Mucosa of stomach (tissue), 1 donor: Measurements from ENCODE around the gene SNRPA.

Source experiments
- H3K27me3 ChIP-seq: one replicate; pipeline ENCODE4 v1.7.0; 2013; ENCODE audit warnings: mild to moderate bottlenecking, low read length; ENCODE audit not compliant: control insufficient read depth, insufficient read depth
- H3K36me3 ChIP-seq: one replicate; pipeline ENCODE4 v1.7.0; 2013; ENCODE audit warnings: low read length; ENCODE audit not compliant: control insufficient read depth, insufficient read depth
- H3K4me1 ChIP-seq: one replicate; pipeline ENCODE4 v1.7.0; 2013; ENCODE audit warnings: mild to moderate bottlenecking, low read length; ENCODE audit not compliant: control insufficient read depth, insufficient read depth
- H3K4me3 ChIP-seq: one replicate; pipeline ENCODE4 v1.7.0; 2013; ENCODE audit warnings: low read length
- H3K9ac ChIP-seq: one replicate; pipeline ENCODE4 v1.7.0; 2013; ENCODE audit warnings: mild to moderate bottlenecking, low read length, moderate library complexity
- H3K9me3 ChIP-seq: one replicate; pipeline ENCODE4 v1.7.0; 2013; ENCODE audit warnings: mild to moderate bottlenecking, low read length, moderate library complexity; ENCODE audit not compliant: control insufficient read depth
- donor health status: Pancreatic carcinoma.

The SNRPA gene

DNA sequence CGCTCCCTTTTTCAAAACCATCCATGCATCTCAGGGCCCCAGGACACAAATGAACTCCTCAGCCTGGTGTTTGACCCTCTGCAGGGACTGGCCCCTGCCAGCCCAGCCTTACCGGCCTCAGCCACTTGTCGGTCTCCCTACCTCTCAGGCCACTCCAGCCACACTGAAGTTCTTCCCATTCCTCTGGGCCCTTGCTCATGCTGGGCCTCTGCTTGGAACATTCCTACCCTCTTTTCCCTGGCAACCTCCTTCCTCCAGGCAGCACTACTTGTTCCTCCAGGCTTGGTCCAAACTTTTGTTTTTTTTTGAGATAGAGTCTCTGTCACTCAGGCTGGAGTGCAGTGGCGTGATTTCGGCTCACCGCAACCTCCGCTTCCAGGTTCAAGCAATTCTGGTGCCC, 40.3 kb downstream of the SNRPA start:
- Histone ChIP-seq H3K36me3 (no peaks in the 10 kb centered on the region), H3K27me3 (no peaks in the 10 kb centered on the region), H3K9me3 (no peaks in the 10 kb centered on the region)

DNA sequence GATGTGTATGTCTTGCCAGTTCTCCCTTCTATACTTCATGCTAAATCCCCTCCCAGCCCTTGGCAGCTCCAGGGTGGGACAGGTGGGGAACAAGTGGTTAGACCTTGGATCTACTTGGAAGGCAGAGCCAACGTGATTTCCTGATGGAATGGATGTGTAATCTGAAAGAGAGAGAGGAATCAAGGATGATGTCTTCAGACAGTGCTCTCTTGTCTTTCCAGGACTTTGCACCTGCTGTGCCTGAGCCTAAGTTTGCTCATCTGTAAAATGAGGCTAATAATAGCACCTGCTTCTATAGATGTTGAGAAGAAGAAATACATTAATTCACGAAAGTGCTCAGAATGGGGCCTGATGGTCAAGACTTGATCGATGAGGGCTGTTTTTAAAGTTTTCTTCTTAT, 41.0 kb downstream of the SNRPA start:
- Histone ChIP-seq H3K4me3 (no peak overlapping the region), H3K36me3 (no peaks in the 10 kb centered on the region)

More for the DNA sequence above, 40.3 kb downstream of the SNRPA start:
- H3K4me3 ChIP-seq: no peak overlapping the region
- H3K9ac ChIP-seq: peak overlapping the region; percentile 39
- peaks cover 19% of the 10 kb centered on the region for H3K4me1 ChIP-seq

DNA sequence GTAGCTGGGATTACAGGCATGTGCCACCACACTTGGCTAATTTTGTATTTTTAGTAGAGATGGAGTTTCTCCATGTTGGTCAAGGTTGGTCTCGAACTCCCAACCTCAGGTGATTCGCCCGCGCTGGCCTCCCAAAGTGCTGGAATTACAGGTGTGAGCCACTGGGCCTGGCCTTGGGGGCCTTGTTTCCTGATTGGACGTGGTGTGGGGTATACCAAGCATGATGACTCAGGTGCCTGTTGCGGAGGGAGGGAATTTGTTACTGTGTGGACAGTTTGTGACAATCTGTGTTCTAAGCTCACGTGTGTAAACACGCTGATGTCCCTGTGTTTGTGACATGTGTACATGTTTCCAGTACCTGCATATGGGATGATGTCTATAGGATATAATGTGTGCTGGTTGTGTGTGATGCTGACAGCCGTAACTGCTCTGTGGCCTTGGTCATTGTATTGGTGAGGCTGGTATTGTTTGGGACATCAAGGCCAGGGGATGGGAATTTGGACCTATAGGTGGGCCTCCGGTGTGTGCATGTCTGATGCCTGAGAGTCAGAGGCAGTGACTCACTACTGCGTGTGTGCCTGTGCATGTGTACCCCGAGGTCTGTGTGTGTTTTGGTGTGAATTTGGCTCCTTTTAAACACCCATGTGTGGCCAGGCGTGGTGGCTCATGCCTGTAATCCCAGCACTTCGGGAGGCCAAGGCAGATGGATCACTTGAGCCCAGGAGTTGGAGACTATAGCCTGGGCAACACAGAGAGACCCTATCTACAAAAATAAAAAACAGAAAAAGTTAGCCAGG, 46.4 kb downstream of the SNRPA start:
- Histone ChIP-seq H3K36me3 (no peaks in the 10 kb centered on the region), H3K9ac (peak overlapping the region; percentile 49), H3K27me3 (no peaks in the 10 kb centered on the region), H3K9me3 (no peaks in the 10 kb centered on the region), H3K4me1 (peaks cover 38% of the 10 kb centered on the region), H3K4me3 (no peak overlapping the region)

More for the DNA sequence above, 41.0 kb downstream of the SNRPA start:
- no peaks in the 10 kb centered on the region for H3K27me3 ChIP-seq
- H3K9ac ChIP-seq: peak overlapping the region; percentile 39
- H3K4me1 ChIP-seq: peaks cover 19% of the 10 kb centered on the region
- H3K9me3 ChIP-seq: no peaks in the 10 kb centered on the region

DNA sequence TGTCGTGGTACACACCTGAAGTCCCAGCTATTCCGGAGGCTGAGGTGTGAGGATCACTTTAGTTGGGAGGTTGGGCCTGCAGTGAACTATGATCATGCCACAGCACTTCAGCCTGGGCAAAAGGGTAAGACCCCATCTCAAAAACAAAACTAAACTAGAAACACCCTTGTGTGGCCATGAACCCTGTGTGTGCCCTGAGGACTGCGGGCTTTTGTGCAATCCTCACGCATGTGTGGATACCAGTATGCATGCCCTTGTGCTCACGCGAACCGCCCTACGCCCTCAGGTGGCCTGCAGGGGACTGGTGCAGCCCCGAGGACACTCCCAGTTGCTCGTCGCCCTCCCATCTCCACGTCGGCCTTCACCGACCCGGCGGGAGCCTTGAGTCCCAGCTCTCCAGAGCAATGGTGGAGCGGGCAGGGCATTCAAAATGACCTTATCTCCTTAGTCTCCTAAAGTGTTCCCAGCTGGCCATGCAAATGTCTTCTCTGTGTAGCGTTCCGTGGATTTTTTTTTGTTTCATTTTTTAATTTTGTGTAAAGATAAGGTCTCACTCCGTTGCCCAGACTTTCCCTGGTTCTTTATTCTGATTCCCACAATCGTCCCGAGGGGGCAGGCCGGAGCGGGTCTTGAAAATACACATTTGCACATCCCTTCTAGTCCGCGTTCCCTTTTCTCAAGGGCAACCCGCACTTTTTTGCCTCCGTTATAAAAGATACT, 47.1 kb downstream of the SNRPA start:
- Histone ChIP-seq H3K36me3 (no peaks in the 10 kb centered on the region), H3K9ac (peak overlapping the region; percentile 49), H3K4me1 (peaks cover 40% of the 10 kb centered on the region), H3K9me3 (no peaks in the 10 kb centered on the region), H3K4me3 (peak overlapping the region; percentile 11), H3K27me3 (no peaks in the 10 kb centered on the region)

DNA sequence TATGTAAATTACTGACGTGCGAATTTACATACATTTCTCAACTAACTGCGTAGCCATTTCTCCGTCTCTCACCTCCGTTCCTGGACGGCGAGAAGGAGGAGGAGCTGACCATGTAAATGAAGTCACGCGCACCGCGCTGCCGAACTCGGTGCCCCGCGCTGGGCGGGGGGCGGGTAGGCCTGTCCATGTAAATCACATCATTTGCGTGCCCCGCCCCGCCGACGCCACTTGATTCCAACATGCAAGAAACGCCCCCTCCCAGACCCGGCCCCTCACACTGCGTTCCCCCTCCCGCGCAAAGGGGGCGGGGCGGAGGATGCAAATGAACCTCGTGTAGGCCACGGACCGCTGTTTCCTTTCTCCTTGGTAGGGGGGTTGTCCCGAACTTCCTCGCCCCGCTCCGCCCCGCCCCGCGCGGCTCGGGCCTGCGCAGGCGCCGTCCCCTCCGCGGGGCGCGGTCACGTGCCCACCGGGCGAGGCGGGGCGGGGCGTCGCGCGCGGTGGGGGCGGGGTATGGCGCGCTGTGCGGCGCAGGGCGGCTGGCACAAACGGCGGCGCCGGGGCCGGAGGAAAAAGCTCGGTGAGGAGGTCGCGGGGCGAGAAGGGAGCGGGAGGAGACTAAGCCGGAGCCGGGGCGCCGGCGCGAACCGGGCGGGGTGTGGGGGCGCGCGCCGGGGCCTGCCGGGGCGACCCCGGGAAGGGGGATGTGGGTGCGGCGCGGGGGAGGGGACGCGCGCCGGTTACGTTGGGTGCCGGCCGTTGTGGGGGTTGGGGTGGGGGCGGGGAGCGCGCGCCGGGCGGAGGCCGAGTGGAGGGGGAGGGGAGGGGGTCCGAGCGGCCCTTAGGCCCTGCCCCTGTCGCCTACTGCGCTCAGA, 47.9 kb downstream of the SNRPA start, which contains the start of gene EGLN2:
Gene EGLN2, plus strand, starts transcription at position 509 of the 875 bp plus-strand sequence. CDS start 1,382 bp downstream, outside the sequence.
- peaks cover 47% of the 10 kb centered on the region for H3K4me1 ChIP-seq

DNA sequence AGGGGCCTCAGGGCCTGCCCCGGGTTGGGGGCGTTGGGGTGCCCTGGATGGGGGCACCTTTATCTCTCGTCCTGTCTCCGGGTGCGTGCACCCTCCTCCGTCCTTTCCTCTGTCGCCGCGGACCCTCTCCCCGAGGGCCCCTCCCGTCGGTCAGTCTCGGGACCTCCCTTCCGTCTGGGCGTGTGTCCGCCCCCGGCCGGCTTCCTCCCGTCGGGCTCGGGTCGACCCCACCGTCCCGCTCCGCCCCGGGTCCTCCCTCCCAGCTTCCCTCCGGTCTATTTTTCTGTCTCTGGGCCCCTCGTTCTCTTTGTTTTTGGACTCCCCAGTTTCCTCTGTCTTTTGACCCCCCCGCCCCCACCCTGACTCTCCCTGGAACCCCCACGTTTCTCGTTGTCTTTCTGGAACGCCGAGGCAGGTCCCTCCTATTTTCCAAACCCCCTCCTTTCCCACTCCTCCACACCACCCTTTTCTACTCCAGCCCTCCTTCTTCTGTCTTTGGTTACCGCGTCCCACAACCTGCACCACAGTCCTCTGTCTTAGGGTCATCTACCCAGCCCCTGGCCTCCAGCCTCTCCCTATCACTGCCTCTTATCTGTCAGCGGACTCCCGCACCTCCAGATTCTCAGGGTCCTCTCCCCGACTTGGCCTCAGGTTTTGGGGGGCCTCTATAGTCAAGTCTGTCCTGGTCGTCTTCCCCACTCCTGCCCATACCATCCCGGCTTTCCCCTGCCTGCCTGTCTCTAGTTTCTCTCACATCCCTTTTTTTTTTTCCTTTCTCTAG, 48.7 kb downstream of the SNRPA start:
- Histone ChIP-seq H3K4me3 (peak overlapping the region; percentile 56), H3K36me3 (no peaks in the 10 kb centered on the region), H3K27me3 (no peaks in the 10 kb centered on the region), H3K4me1 (peaks cover 55% of the 10 kb centered on the region), H3K9me3 (no peaks in the 10 kb centered on the region), H3K9ac (peak overlapping the region; percentile 79)

More for the DNA sequence above, 47.9 kb downstream of the SNRPA start, which contains the start of gene EGLN2:
- Histone ChIP-seq H3K4me3 (peak within 1 kb of the TSS; percentile 56), H3K27me3 (no peaks in the 10 kb centered on the region), H3K9me3 (no peaks in the 10 kb centered on the region), H3K9ac (peak within 1 kb of the TSS; percentile 79), H3K36me3 (no peaks in the 10 kb centered on the region)

DNA sequence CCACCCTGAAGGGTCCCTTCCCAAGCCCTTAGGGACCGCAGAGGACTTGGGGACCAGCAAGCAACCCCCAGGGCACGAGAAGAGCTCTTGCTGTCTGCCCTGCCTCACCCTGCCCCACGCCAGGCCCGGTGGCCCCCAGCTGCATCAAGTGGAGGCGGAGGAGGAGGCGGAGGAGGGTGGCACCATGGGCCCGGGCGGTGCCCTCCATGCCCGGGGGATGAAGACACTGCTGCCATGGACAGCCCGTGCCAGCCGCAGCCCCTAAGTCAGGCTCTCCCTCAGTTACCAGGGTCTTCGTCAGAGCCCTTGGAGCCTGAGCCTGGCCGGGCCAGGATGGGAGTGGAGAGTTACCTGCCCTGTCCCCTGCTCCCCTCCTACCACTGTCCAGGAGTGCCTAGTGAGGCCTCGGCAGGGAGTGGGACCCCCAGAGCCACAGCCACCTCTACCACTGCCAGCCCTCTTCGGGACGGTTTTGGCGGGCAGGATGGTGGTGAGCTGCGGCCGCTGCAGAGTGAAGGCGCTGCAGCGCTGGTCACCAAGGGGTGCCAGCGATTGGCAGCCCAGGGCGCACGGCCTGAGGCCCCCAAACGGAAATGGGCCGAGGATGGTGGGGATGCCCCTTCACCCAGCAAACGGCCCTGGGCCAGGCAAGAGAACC, 49.5 kb downstream of the SNRPA start:
- H3K9ac ChIP-seq: peak overlapping the region; percentile 79

DNA sequence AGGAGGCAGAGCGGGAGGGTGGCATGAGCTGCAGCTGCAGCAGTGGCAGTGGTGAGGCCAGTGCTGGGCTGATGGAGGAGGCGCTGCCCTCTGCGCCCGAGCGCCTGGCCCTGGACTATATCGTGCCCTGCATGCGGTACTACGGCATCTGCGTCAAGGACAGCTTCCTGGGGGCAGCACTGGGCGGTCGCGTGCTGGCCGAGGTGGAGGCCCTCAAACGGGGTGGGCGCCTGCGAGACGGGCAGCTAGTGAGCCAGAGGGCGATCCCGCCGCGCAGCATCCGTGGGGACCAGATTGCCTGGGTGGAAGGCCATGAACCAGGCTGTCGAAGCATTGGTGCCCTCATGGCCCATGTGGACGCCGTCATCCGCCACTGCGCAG, 50.0 kb downstream of the SNRPA start:
- Histone ChIP-seq H3K27me3 (no peaks in the 10 kb centered on the region), H3K9ac (no peak overlapping the region), H3K4me3 (no peak overlapping the region), H3K36me3 (no peaks in the 10 kb centered on the region), H3K9me3 (no peaks in the 10 kb centered on the region), H3K4me1 (peaks cover 68% of the 10 kb centered on the region)

More for the DNA sequence above, 49.5 kb downstream of the SNRPA start:
- Histone ChIP-seq H3K4me3 (peak overlapping the region; percentile 56), H3K9me3 (no peaks in the 10 kb centered on the region), H3K36me3 (no peaks in the 10 kb centered on the region), H3K4me1 (peaks cover 62% of the 10 kb centered on the region), H3K27me3 (no peaks in the 10 kb centered on the region)

DNA sequence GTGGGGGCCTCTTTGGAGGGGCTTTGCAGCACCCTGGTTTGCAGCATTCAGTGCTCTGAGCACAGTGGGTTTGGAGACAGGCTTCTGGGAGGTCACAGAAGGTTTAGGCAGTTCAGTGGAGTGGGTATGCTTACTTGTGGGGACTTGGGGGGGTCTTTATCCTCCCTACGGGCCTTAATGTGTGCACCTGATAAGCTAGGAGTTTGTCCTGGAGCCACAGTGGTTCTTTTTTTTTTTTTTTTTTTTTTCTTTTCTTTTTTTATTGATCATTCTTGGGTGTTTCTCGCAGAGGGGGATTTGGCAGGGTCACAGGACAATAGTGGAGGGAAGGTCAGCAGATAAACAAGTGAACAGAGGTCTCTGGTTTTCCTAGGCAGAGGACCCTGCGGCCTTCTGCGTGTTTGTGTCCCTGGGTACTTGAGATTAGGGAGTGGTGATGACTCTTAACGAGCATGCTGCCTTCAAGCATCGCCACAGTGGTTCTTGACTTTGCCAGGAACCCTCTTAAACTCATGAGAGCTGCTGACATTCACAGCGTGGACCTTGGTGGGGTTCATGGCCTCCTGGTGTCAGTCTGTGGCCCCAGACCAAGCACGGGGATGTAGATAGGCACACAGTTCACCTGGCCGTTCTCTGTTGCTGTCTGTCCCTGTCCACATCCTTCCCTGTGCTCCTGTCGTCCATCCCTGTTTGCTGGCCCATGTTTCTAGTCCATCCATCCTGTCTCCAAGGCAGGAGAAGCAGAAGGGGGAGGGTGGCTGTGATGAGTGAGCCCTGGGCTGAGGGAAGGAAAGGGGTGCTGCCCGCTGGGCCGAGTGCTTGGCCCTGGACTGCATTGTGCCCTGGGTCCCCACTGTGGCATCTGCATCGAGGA, 50.7 kb downstream of the SNRPA start:
- H3K9ac ChIP-seq: peak overlapping the region; percentile 42
- H3K4me1 ChIP-seq: peaks cover 74% of the 10 kb centered on the region
- H3K4me3 ChIP-seq: no peak overlapping the region
- H3K27me3 ChIP-seq: no peaks in the 10 kb centered on the region
- H3K36me3 ChIP-seq: no peaks in the 10 kb centered on the region
- H3K9me3 ChIP-seq: no peaks in the 10 kb centered on the region
